GM19397 (cell line): ENCODE results near the gene ABHD16A.

Experiments used
- ATAC-seq: cut with Tn5 transposase; IDR thresholded peaks from one replicate; pipeline ENCODE4 v1.9.1; 2021; ENCODE audit warnings: mild to moderate bottlenecking, moderate library complexity; ENCODE audit not compliant: unreplicated experiment

The ABHD16A gene

GRCh38 chr6:31663126-31663960, 39.8 kb downstream of the ABHD16A start:
- ATAC-seq: no peak

GRCh38 chr6:31662124-31662723, 40.9 kb downstream of the ABHD16A start:
- no peak for ATAC-seq

- ATAC-seq: no peak
Measured at GRCh38 chr6:31661262-31662123, 41.6 kb downstream of the ABHD16A start.

GRCh38 chr6:31660381-31661261, 42.5 kb downstream of the ABHD16A start, which contains the start of gene C6orf47:
Gene C6orf47, minus strand, starts transcription at chr6:31660778. Its CDS starts 831 bp downstream, at chr6:31659947.
- ATAC-seq: peak; percentile 50

GRCh38 chr6:31659649-31660380, 43.3 kb downstream of the ABHD16A start:
- ATAC-seq: no peak

GRCh38 chr6:31658983-31659648, 44.0 kb downstream of the ABHD16A start:
- ATAC-seq: no peak

GRCh38 chr6:31658158-31658688, 44.9 kb downstream of the ABHD16A start:
- no peak for ATAC-seq

GRCh38 chr6:31657406-31658157, 45.5 kb downstream of the ABHD16A start:
- no peak for ATAC-seq

GRCh38 chr6:31655349-31656237, 47.5 kb downstream of the ABHD16A start, which contains the start of gene APOM:
Gene APOM, plus strand, starts transcription at chr6:31655894. Its CDS starts 73 bp downstream, at chr6:31655967.
- no peak for ATAC-seq

GRCh38 chr6:31654574-31655348, 48.4 kb downstream of the ABHD16A start:
- no peak for ATAC-seq

- ATAC-seq: peak; percentile 57
Measured at GRCh38 chr6:31652925-31653724, 50.0 kb downstream of the ABHD16A start.

GRCh38 chr6:31651602-31652191, 51.4 kb downstream of the ABHD16A start:
- ATAC-seq: peak; percentile 25

GRCh38 chr6:31645325-31645724, 57.8 kb downstream of the ABHD16A start:
- no peak for ATAC-seq

- ATAC-seq: no peak
Measured at GRCh38 chr6:31643818-31644454, 59.2 kb downstream of the ABHD16A start.
